Measurements from ENCODE around the gene PDGFB.

Gene PDGFB

DNA sequence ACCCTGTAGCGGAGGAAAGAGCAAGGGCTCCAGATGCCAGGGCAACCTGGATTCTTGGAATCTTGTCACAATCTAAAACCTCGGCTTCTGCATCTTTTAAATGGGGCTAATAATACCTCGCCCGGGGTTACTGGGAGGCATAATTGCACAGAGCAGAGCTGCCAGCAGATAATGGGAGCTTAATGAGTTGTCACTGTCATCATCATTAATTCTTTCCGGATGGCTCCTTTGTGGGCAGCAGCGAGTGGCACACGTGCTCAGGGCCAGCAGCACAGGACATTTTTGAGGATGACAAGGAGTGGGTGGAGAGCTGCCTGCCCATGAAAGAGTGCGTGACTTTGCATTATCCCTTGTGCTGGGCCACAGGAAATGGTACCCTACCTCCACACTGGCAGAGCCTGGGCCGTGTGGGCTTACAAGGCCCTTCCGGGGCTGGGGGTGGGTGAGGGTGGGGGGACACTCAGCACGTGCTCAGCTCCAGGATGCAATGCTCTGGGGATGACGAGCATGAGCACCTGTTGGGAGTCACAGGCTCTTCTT lies 5.7 kb downstream of the PDGFB start:
- FAIRE-seq: no peak

- FAIRE-seq: no peak
These were observed 6.2 kb downstream of the PDGFB start for GRCh38 chr22:39238561-39238960.

GRCh38 chr22:39238101-39238466 lies 6.7 kb downstream of the PDGFB start:
- FAIRE-seq: no peak

DNA sequence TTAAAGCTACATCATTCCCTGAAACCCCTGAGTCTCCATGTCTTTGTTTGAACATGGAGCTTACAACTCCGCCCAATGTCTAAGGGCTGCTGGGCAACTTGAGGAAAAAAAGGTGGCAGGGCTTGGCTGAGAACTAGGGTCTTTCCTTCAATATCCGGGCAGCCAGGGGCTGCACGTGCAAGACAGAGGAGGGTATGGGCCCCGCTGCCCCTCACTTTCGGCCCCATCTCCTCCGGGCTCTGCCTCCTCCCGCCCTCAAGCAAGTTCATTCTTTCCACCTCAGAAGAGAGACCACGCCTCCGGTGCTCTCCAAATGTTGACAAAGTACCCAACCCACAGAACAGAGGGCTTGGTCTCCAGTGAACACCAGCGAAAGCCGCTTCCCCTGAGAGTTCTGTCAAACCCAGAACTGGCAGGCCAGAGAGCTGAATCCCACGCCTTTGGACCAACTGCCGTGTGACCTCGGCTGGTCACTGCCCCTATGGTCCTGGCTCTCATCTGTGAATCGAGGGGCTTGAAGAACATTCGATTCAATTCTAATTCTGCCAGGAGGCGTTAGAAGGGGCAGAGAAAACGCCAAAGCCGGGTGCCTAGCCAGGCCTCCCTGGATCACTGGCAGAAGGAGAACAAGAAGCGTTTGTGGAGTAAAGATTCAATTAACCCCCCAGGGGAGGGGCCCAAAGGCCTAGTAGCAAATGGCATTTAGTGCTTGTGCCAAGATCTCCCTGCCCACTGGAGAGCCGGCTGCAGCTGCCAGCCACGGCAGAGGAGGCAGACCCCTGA lies 7.3 kb downstream of the PDGFB start:
- no peak for FAIRE-seq

DNA sequence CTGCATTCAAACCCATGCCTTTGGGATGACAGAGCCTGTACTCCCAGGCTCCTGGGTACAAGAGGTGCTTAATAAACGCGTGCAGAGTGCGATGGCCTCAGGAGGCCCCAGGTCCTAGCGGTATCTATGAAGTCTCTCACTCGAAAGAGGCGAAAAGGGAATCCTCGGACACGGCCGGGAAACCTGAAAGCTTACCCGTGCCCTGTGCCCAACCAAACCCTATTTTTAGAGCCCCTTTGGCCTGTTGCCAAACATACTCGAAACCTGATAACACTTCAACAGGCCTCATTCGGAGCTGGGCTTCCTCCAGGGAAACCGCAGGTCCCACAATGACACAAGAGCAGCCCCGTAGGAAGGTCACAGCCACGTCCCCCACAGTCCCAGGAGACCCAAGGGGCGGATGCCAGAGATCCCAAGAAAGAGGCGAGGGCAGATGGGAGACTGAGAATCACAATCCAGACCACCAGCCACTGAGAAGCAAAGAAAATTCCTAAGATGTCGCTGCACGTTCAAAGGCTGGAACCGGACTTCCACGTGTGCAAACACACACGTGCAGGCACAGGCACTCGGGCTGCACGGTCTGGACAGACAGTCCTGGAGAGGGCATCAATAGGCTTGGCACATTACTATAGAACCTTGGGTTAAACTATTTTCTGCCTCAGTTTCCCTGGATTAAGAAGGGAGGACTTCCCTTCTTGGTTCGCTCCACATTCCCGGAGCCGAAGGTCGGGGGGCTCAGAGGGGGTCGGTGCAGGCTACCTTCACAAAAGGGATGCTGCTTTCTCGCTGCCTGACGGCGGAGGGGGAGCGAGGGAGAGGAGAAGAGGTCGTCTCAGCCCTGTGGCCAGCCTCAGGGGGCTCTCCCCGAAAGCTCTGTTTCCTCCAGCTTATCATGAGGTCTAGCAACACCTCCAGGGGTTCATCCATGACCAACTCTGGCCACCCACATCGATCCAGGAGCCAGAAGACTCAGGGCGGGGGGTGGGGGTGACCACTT lies 8.2 kb downstream of the PDGFB start:
- FAIRE-seq: no peak

DNA sequence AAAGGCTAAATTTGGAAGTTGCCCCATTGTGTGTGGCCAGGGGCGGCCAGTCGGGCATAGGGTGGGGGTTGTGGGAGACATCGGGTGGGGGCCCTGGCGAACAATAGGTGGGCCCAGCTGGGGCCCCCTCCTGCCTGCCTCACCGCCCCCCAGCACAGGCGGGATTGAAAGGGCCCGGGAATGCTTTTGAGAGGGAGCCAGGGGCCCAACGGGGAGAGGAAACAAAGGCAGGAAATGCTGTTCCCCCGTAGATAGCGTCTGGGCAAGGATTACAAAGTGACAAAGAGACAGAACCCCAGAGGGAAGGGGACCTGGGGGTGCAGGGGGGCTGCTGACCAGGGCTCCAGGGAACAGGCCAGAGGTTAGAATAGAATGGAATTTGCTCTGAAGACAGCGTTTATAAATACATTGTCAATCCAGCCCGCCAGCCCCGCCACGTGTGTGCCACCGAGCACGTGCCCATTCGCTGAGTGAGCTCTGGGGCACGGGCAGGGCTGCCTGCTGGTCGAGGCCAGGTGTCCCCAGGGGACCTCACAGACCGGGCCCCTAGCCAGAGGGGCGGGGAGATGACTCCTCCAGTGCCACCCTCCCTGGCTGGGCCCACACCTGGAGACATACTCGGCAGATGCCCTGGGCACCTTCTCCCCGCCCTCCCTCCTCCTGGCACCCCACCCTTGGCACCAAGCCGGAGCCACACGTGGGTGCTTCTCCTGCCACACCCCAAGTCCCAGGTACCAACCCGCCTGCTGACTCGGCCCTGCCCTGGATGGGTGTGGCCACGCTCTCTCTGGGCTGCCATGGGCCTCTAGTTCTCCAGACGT lies 9.7 kb downstream of the PDGFB start:
- FAIRE-seq: no peak

- no peak for FAIRE-seq
These were observed 10.4 kb downstream of the PDGFB start for GRCh38 chr22:39234472-39234787.

DNA sequence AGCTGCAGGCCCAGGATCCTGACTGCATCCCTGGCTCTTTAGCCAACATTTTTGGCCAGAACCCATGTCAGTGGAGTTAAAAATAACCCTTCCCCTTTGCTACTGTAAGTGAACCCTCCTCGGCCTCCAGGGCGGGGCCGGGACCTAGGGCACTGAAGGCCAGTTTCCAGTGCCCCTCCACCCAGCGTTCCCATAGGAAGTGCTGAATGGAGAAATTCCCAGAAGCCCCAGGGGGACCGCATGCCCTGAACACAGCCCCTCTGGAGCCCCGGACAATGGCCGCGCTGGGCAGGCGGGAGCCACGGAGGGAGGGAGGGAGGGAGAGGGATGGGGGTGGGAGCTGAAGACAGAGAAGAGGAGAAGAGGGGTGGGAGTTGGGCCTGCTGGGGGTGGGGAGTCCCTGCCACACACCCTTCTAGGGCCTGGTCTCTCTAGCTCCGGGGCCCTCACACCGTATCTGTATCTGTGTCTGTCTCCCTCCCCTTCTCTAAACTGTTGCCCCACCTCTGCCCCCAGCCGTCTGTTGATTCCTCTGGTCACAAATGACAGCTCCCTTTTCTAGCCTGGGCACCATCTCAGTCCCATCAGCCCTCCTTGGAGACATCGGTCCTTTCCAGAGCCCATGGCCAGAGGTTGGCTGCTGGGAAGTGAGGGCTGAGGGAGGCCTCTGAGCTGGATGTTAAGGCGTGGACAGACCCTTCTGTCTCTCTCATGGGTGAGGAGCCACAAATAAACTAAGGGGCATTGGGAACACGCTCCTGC lies 10.9 kb downstream of the PDGFB start:
- FAIRE-seq: no peak

DNA sequence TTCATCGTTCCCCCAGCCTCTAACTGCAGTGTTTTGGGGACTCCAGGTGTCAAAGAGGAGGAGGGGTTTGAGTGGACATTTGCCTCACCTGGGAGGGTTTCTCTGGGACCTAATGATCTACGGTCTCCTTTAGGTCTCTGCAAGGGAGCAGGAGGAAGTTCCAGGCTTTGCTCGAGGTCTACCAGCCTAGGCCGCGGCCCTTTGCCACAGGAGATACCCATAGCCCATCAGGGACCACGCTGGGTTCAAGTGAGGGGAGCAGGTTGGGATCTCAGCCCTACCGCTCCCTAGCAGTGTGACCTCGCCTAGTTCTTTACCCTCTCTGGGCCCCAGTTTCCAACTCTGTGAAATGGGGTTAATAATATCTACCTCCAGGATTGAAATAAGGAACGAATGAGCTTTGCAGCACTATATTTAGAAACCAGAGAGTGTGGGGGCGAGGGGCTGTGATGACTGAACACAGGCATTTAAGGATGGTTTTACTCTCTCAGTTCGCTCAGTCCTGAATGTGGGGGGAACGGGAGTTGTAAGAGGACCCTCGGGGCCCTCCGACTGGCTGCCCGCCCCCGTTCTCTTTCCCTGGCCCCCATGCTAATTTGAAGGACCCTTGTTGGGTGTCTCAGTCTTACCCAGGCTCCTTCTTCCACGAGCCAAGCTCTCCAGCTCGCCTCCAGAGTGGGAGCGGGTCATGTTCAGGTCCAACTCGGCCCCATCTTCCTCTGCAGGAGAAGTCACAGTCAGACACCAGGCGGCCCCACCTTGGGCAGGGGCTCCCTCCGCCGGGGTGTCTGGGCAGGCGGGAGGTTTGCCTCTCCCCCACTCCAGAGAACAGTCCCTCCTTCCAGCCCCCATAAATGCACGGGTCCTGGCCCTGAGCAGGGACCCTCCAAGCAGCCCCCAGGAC lies 11.7 kb downstream of the PDGFB start:
- FAIRE-seq: no peak

- FAIRE-seq: no peak
These were observed 12.5 kb downstream of the PDGFB start for GRCh38 chr22:39232246-39232645.

DNA sequence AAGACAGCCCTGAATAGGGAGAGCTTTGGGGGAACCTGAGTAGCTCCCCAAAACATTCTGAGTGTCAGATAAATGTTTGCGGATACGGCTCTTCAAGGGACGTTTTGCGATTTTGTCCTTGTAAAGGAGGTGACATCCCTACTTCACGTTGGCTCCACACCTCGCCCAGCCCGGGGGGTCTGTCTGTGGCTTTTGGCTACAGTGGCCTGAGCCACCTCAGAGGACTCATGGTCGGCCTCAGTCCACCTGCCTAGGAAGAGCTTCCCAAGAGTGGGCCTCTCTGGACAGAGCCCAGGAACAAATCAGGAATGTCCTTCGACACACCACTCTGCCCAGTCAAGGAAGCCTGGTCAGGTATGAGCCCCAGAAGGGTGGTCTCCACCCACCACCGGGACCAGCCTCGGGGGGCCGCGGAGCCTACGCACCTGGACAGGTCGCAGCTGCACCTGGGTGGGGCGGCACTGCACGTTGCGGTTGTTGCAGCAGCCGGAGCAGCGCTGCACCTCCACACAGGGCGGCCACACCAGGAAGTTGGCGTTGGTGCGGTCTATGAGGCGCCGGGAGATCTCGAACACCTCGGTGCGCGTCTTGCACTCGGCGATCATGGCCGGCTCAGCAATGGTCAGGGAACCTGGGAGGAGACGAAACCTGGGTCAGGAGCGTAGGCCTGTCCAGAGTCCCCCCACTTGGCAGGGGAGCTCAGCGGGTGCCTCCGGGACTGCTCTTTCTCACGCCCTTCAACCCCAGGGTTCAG lies 13.4 kb downstream of the PDGFB start:
- no peak for FAIRE-seq

GRCh38 chr22:39230261-39231196 lies 14.3 kb downstream of the PDGFB start:
- no peak for FAIRE-seq

DNA sequence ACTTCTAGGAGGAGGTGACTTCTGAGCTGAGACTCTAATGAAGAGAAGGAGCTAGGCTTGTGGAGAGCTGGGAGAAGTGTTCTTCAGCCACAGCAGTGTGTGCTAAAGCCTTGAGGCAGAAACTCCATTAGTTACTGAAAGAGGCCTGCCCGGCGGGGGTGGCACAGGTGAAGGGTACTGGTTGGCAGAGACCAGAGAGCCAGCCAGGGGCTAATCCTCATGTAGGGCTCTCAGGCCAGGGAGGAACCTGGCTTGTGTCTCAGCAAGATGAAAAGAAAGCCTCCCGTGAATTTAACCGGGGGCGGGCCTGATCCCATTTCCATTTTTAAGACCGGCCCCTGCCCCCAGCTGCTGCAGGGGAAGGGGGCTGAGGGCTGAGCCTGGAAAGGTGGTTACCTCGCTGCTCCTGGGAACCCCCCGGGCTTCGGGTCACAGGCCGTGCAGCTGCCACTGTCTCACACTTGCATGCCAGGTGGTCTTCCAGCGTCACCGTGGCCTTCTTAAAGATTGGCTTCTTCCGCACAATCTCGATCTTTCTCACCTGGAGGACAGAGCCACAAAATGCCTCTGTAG lies 15.0 kb downstream of the PDGFB start:
- FAIRE-seq: no peak

DNA sequence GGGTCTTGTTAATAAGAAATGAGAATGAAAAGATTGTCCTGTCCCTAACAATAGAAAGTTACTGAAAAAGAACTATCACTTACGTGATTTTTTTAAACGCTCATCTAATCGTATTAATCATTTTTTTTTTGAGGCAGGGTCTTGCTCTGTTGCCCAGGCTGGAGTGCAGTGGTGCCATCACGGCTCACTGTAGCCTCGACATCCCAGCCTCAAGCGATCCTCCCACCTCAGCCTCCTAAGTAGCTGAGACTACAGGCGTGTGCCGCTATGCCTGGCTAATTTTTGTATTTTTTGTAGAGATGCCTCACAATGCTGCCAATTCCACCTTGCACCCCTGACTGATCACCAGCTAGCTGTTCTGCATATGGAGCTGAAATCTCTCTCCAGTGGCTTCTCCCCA lies 15.7 kb downstream of the PDGFB start:
- no peak for FAIRE-seq

DNA sequence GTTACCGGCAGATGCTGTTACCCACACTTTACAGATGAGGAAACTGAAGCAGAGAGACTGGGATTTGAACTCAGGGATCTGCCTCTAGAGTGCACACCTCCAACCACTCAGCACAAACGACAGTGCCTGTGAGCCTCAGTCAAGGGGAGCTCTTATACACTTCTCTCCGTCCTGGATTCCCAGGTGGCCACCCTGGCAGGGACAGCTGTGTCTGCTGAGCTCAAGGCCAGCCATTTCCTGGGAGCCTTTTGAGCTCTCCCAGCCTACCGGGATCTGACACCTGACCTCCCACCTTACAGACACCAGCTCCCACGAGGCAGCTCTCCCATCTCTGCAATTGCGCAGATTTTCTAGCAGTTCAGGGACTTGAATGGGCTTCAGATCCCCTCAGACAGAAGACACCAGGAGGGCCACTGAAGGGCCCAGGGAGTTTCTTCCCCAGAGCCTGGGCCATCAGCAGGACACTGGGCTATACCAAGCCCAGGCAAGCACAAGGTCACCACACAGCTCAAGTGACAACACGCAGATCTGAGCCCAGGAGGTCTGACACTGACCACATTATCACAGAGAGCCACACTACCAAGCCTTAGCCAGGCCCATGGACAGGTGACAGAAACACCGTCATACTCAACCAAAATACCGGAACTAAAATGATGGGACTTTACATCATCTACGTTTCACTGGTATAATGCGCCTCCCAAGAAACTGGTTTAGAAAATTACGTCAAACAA lies 17.1 kb downstream of the PDGFB start:
- FAIRE-seq: no peak

- no peak for FAIRE-seq
These were observed 18.4 kb downstream of the PDGFB start for GRCh38 chr22:39226353-39226752.

GRCh38 chr22:39225591-39225990 lies 19.2 kb downstream of the PDGFB start:
- no peak for FAIRE-seq

DNA sequence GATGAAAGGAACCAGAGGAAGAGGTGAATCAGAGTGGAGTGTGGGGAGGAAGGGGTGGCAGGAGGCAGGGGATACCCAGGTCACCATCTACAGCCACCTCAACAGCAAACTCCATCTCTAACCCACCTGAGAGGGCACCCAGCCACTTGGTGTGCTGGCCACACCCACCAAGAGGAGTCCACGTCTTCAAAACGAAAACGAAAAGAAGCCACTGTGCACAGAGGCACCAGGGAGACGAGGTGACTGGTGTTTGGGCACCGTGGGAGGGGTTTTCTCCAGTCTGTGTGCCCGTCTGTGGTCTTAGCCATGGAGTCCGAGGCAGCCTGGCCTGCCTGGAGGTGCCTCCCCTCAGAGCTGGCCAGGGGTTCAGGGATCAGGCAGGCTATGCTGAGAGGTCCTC lies 20.2 kb downstream of the PDGFB start:
- FAIRE-seq: no peak

Measured in A204.1 (cell line).